ENCODE measurements around the gene WSCD1.

WSCD1 gene

GRCh38 chr17:6084311-6085161, 14.4 kb downstream of the WSCD1 start:
- WGBS (ENCODE audit: insufficient coverage, insufficient read length), result no CpG with 5 or more reads among the region's 25 CpGs
- H3K4me3 ChIP-seq (ENCODE audit: low read length), result no peak overlapping the region

GRCh38 chr17:6085812-6086211, 15.6 kb downstream of the WSCD1 start:
- no peaks in the 10 kb centered on the region for H3K27me3 ChIP-seq (ENCODE audit: control insufficient read depth, insufficient read depth, low read length)
- no CpG with 5 or more reads among the region's 9 CpGs for WGBS (ENCODE audit: insufficient coverage, insufficient read length)
- peaks cover 3% of the 10 kb centered on the region; the same call in 1 of the 2 replicates for H3K4me1 ChIP-seq (ENCODE audit: control insufficient read depth, insufficient read depth, low read length)
- no peak overlapping the region for H3K4me3 ChIP-seq (ENCODE audit: low read length)
- no peak for DNase-seq (ENCODE audit: low read depth, low spot score)
- H3K9me3 ChIP-seq (ENCODE audit: control insufficient read depth, insufficient read depth, low read length), result no peaks in the 10 kb centered on the region
- no peaks in the 10 kb centered on the region; the same call in 1 of the 2 replicates for H3K36me3 ChIP-seq (ENCODE audit: control insufficient read depth, insufficient read depth, low read length)
- H3K27ac ChIP-seq (ENCODE audit: low read length), result no peak overlapping the region

More at GRCh38 chr17:6084311-6085161, 14.4 kb downstream of the WSCD1 start:
- H3K4me1 ChIP-seq (ENCODE audit: control insufficient read depth, insufficient read depth, low read length), result peaks cover 3% of the 10 kb centered on the region; the same call in 1 of the 2 replicates
- H3K27ac ChIP-seq (ENCODE audit: low read length), result no peak overlapping the region
- no peak for DNase-seq (ENCODE audit: low read depth, low spot score)
- H3K36me3 ChIP-seq (ENCODE audit: control insufficient read depth, insufficient read depth, low read length), result peaks cover 5% of the 10 kb centered on the region; the same call in 1 of the 2 replicates
- no peaks in the 10 kb centered on the region for H3K9me3 ChIP-seq (ENCODE audit: control insufficient read depth, insufficient read depth, low read length)
- H3K27me3 ChIP-seq (ENCODE audit: control insufficient read depth, insufficient read depth, low read length), result no peaks in the 10 kb centered on the region

GRCh38 chr17:6086603-6087400, 16.6 kb downstream of the WSCD1 start:
- no CpG with 5 or more reads among the region's 28 CpGs for WGBS (ENCODE audit: insufficient coverage, insufficient read length)
- H3K9me3 ChIP-seq (ENCODE audit: control insufficient read depth, insufficient read depth, low read length), result no peaks in the 10 kb centered on the region
- peaks cover 3% of the 10 kb centered on the region; the same call in 1 of the 2 replicates for H3K4me1 ChIP-seq (ENCODE audit: control insufficient read depth, insufficient read depth, low read length)
- no peak for DNase-seq (ENCODE audit: low read depth, low spot score)
- no peak overlapping the region for H3K27ac ChIP-seq (ENCODE audit: low read length)
- no peak overlapping the region for H3K4me3 ChIP-seq (ENCODE audit: low read length)
- no peaks in the 10 kb centered on the region for H3K27me3 ChIP-seq (ENCODE audit: control insufficient read depth, insufficient read depth, low read length)
- H3K36me3 ChIP-seq (ENCODE audit: control insufficient read depth, insufficient read depth, low read length), result no peaks in the 10 kb centered on the region; the same call in 1 of the 2 replicates

GRCh38 chr17:6088141-6088540, 18.0 kb downstream of the WSCD1 start:
- H3K36me3 ChIP-seq (ENCODE audit: control insufficient read depth, insufficient read depth, low read length), result peaks cover 5% of the 10 kb centered on the region
- WGBS (ENCODE audit: insufficient coverage, insufficient read length), result no CpG with 5 or more reads among the region's 4 CpGs
- no peaks in the 10 kb centered on the region for H3K27me3 ChIP-seq (ENCODE audit: control insufficient read depth, insufficient read depth, low read length)
- no peak overlapping the region for H3K27ac ChIP-seq (ENCODE audit: low read length)
- no peak for DNase-seq (ENCODE audit: low read depth, low spot score)
- no peaks in the 10 kb centered on the region for H3K9me3 ChIP-seq (ENCODE audit: control insufficient read depth, insufficient read depth, low read length)
- H3K4me1 ChIP-seq (ENCODE audit: control insufficient read depth, insufficient read depth, low read length), result peaks cover 3% of the 10 kb centered on the region; the same call in 1 of the 2 replicates
- H3K4me3 ChIP-seq (ENCODE audit: low read length), result no peak overlapping the region

- H3K9me3 ChIP-seq (ENCODE audit: control insufficient read depth, insufficient read depth, low read length), result no peaks in the 10 kb centered on the region
- H3K27ac ChIP-seq (ENCODE audit: low read length), result no peak overlapping the region
- DNase-seq (ENCODE audit: low read depth, low spot score), result no peak
- no CpG with 5 or more reads among the region's 20 CpGs for WGBS (ENCODE audit: insufficient coverage, insufficient read length)
- H3K36me3 ChIP-seq (ENCODE audit: control insufficient read depth, insufficient read depth, low read length), result peaks cover 6% of the 10 kb centered on the region
- H3K27me3 ChIP-seq (ENCODE audit: control insufficient read depth, insufficient read depth, low read length), result no peaks in the 10 kb centered on the region
- no peaks in the 10 kb centered on the region for H3K4me1 ChIP-seq (ENCODE audit: control insufficient read depth, insufficient read depth, low read length)
- no peak overlapping the region for H3K4me3 ChIP-seq (ENCODE audit: low read length)
Measured at GRCh38 chr17:6090253-6090652, 20.1 kb downstream of the WSCD1 start.

GRCh38 chr17:6092182-6092902, 22.2 kb downstream of the WSCD1 start:
- WGBS (ENCODE audit: insufficient coverage, insufficient read length), result no CpG with 5 or more reads among the region's 14 CpGs
- Histone ChIP-seq H3K4me3 (ENCODE audit: low read length) (no peak overlapping the region), H3K4me1 (ENCODE audit: control insufficient read depth, insufficient read depth, low read length) (no peaks in the 10 kb centered on the region), H3K27ac (ENCODE audit: low read length) (no peak overlapping the region), H3K9me3 (ENCODE audit: control insufficient read depth, insufficient read depth, low read length) (no peaks in the 10 kb centered on the region), H3K36me3 (ENCODE audit: control insufficient read depth, insufficient read depth, low read length) (peaks cover 10% of the 10 kb centered on the region), H3K27me3 (ENCODE audit: control insufficient read depth, insufficient read depth, low read length) (no peaks in the 10 kb centered on the region)
- no peak for DNase-seq (ENCODE audit: low read depth, low spot score)

- DNase-seq (ENCODE audit: low read depth, low spot score), result no peak
- no peak overlapping the region for H3K4me3 ChIP-seq (ENCODE audit: low read length)
- peaks cover 10% of the 10 kb centered on the region for H3K36me3 ChIP-seq (ENCODE audit: control insufficient read depth, insufficient read depth, low read length)
- no peaks in the 10 kb centered on the region for H3K9me3 ChIP-seq (ENCODE audit: control insufficient read depth, insufficient read depth, low read length)
- no peaks in the 10 kb centered on the region for H3K4me1 ChIP-seq (ENCODE audit: control insufficient read depth, insufficient read depth, low read length)
- no peak overlapping the region for H3K27ac ChIP-seq (ENCODE audit: low read length)
- WGBS (ENCODE audit: insufficient coverage, insufficient read length), result no CpG with 5 or more reads among the region's 11 CpGs
- H3K27me3 ChIP-seq (ENCODE audit: control insufficient read depth, insufficient read depth, low read length), result no peaks in the 10 kb centered on the region
Measured at GRCh38 chr17:6092903-6093468, 22.8 kb downstream of the WSCD1 start.

DNA sequence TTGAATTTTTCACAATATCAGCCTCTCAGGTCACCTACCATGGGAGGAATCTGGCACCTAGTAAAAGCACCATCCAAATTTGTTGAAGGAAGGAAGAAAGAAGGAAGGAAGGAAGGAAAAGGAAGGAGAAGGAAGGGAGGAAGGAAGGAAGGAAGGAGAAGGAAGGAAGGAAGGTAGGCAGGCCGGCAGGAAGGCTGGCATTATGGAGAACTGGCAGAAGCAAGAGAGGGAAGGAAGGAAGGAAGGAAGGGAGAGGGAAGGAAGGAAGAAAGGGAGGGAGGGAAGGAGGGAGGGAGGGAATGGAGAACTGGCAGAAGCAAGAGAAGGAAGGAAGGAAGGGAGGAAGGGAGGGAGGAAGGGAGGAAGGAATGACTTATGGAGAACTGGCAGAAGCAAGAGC, 24.3 kb downstream of the WSCD1 start:
- Histone ChIP-seq H3K36me3 (ENCODE audit: control insufficient read depth, insufficient read depth, low read length) (peaks cover 10% of the 10 kb centered on the region), H3K9me3 (ENCODE audit: control insufficient read depth, insufficient read depth, low read length) (no peaks in the 10 kb centered on the region), H3K27me3 (ENCODE audit: control insufficient read depth, insufficient read depth, low read length) (no peaks in the 10 kb centered on the region), H3K27ac (ENCODE audit: low read length) (no peak overlapping the region), H3K4me1 (ENCODE audit: control insufficient read depth, insufficient read depth, low read length) (peaks cover 2% of the 10 kb centered on the region; the same call in 1 of the 2 replicates), H3K4me3 (ENCODE audit: low read length) (no peak overlapping the region)
- no peak for DNase-seq (ENCODE audit: low read depth, low spot score)
- WGBS (ENCODE audit: insufficient coverage, insufficient read length), result no CpG with 5 or more reads among the region's 1 CpG

GRCh38 chr17:6094926-6095325, 24.7 kb downstream of the WSCD1 start:
- WGBS (ENCODE audit: insufficient coverage, insufficient read length), result no CpG with 5 or more reads among the region's 11 CpGs
- H3K4me3 ChIP-seq (ENCODE audit: low read length), result no peak overlapping the region
- H3K27ac ChIP-seq (ENCODE audit: low read length), result no peak overlapping the region
- H3K4me1 ChIP-seq (ENCODE audit: control insufficient read depth, insufficient read depth, low read length), result peaks cover 2% of the 10 kb centered on the region
- H3K27me3 ChIP-seq (ENCODE audit: control insufficient read depth, insufficient read depth, low read length), result no peaks in the 10 kb centered on the region
- peaks cover 10% of the 10 kb centered on the region for H3K36me3 ChIP-seq (ENCODE audit: control insufficient read depth, insufficient read depth, low read length)
- DNase-seq (ENCODE audit: low read depth, low spot score), result no peak
- H3K9me3 ChIP-seq (ENCODE audit: control insufficient read depth, insufficient read depth, low read length), result no peaks in the 10 kb centered on the region

DNA sequence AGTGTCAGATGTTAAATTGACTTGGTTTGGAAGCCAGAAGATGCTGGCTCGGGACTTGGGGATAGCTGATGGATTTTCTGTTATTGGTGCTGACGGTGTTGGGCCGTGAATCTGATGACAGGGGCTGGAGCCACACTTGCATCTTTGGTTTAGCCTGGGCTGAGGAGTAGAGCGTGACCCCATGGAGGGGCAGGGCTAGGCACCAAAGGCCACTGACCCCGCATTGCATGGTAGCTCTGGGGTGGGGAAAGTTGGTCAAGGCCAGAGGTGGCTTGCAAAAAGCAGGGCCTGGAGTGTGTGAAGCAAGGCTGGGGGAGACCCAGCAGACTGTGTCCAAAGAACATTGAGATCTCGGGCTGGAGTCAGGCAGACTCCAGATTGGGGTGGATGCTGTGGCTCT, 25.3 kb downstream of the WSCD1 start:
- H3K4me1 ChIP-seq (ENCODE audit: control insufficient read depth, insufficient read depth, low read length), result peaks cover 2% of the 10 kb centered on the region
- peaks cover 10% of the 10 kb centered on the region for H3K36me3 ChIP-seq (ENCODE audit: control insufficient read depth, insufficient read depth, low read length)

More for the DNA sequence above, 25.3 kb downstream of the WSCD1 start:
- Histone ChIP-seq H3K4me3 (ENCODE audit: low read length) (no peak overlapping the region), H3K27me3 (ENCODE audit: control insufficient read depth, insufficient read depth, low read length) (no peaks in the 10 kb centered on the region), H3K27ac (ENCODE audit: low read length) (no peak overlapping the region), H3K9me3 (ENCODE audit: control insufficient read depth, insufficient read depth, low read length) (no peaks in the 10 kb centered on the region)
- no CpG with 5 or more reads among the region's 6 CpGs for WGBS (ENCODE audit: insufficient coverage, insufficient read length)
- DNase-seq (ENCODE audit: low read depth, low spot score), result no peak
